Posterior vena cava (tissue), 2 donors: ENCODE results near the gene CBLC. TPM values are rescaled to one million over a fixed set of nuclear protein-coding genes. Genes with fewer than 3 reads are reported as not detected.

ENCODE experiments used
- DNase-seq: peaks from one replicate; pipeline ENCODE4 v3.0.0-alpha.2; 2020; ENCODE audit warnings: low spot score
- intact Hi-C, 2 donors: fragments of 100-400 bp; cut with DNase I; formaldehyde crosslinking; loops; one replicate each; pipeline versions ENCODE4 v1.14.1 to v1.14.2; 2022 to 2023
- microRNA-seq, 2 donors: library from miRNA; unstranded; fragments of <30 nt; microRNA quantifications; one replicate each; pipeline ENCODE4 v1.2.0, GENCODE V29; 2020 to 2021; ENCODE audit warnings: borderline microRNAs expressed in 2 of 2
- total RNA-seq, 2 donors: library from RNA; stranded (reverse); fragmentation: NEBNext Ultra II Directional; extraction: Animal tissue kit (Norgen Biotek cat#: 25700); gene quantifications; one replicate each; pipeline ENCODE4 v1.2.1, GENCODE V29; 2021
- donor health status: DM: yes; HTN: yes; CAD: no.
- donor health status: DM: yes; HTN: yes; CAD: no.

The CBLC gene
- total RNA-seq, 2 donors from 2014 or later, result not detected

- intact Hi-C loops, result loop anchor here in 1 of 2 donors (5.0 kb wide), 1 partner anchor 34 kb away; the partner anchor contains the start of gene BCAM
- no peak for DNase-seq
These were observed 63.5 kb downstream of the CBLC start for GRCh38 chr19:44841231-44841630.

DNA sequence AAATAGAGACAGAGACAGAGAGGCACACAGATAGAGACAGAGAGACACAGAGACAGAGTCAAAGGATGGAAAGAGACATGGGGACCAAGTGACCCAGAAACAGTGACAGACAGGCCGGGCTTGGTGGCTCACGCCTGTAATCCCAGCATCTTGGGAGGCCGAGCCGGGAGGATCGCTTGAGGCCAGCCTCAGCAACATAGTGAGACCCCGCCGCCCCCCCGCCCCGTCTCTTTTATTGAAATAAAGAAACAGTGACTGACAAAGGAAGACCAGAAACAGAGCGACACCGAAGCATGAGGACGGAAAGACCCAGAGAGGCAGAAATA is 67.6 kb downstream of the CBLC start:
- intact Hi-C loops, result loop anchor here in 1 of 2 donors (2.0 to 5.0 kb wide), 2 partner anchors 46 to 47 kb away; partner anchors contain the start of gene TOMM40
- no peak for DNase-seq

DNA sequence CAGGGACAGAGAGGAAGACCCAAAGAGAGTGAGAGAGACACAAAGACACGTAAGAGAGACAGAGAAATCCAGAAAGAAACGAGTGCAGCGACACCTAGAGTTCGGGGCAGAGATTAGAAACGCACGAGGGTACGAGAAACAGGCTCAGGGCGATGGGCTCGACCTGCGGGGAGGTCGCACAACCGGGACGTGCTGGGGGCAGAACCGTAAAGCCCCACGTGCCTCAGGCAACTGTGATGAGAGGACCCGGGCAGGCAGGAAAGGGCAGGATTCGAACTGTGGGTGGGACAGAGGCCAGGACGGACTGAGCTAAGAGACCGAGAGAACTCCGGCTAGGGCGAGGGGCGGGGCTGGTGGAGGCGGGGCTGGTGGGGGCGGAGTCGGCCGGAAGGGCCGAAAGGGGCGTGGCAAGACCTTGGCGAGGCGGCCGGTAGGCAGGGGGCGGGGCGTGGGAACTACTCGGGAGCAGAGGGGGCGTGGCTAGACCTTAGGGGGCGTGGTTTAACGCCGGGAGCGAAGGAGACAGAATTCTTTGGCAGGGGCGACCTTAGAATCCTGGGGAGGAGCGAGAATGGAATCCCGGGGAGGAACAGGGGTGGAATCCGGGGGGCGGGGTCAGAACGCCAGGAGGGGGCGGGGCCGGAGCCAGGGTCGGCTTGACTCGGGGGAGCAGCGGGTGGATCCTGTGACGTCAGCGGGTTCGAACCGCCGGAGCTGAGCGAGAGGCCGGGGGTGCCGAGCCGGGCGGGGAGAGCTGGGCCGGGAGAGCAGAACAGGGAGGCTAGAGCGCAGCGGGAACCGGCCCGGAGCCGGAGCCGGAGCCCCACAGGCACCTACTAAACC is 68.1 kb downstream of the CBLC start, which contains the start of gene NECTIN2:
TSS of gene NECTIN2 (plus strand) at position 686 of the 843 bp plus-strand sequence. CDS start 229 bp downstream, outside the sequence.
- intact Hi-C loops, result loop anchor here in 1 of 2 donors (2.0 to 5.0 kb wide), 2 partner anchors 46 to 47 kb away; partner anchors contain the start of gene TOMM40
- peak; percentile 100 for DNase-seq

GRCh38 chr19:44846455-44847143 is 68.9 kb downstream of the CBLC start:
- intact Hi-C loops, result loop anchor here in 1 of 2 donors (5.0 kb wide), 1 partner anchor 46 kb away; the partner anchor contains the start of gene TOMM40
- no peak for DNase-seq

DNA sequence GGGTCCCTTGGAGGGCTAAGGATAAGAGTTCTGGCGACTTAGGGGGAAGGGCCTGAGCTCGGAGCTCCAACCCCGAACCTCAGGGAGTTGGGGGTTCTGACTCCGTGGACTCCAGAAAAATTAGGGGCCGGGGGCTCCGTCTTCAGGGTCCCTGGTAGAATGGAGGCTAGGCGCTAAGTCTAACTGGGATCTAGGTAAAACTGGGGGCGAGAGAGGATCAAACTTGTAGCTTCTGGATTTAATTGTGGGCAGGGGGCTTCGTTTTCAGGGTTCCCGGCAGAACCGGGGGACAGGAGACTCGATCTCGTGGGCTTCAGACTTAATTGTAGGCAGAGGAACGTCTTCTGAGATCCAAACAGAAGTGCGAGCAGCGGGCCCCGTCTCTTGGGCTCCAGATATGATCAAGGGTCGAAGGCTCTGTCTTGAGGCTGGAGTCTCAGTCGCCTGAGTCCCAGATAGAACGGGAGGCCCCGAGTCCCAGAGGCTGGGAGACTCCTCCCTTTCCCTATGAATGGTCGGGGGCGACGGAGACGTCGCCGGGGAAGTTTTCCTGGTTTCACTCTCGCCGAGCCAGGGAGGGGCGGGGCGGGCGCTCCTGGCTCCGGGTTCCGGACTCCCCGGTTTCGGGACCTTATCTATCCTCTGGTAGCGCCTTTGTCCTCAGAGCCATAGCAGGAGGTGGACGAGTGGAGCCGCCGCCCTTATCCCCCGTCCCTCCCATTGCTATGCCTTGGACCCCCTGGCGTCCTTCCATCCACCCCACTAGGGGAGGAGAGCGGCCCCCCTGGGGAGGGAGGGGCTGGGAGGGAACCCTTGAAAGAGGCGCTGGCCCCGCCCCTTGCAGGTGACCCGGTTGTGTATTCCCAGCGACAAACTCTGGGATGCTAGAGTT is 69.7 kb downstream of the CBLC start:
- intact Hi-C loops, result loop anchor here in 1 of 2 donors (5.0 kb wide), 1 partner anchor 45 kb away; the partner anchor contains the start of gene TOMM40
- DNase-seq, result peak; percentile 91

- intact Hi-C loops, result loop anchor here in 1 of 2 donors (5.0 kb wide), 1 partner anchor 44 kb away; the partner anchor contains the start of gene TOMM40
- DNase-seq, result no peak
These were observed 70.5 kb downstream of the CBLC start for GRCh38 chr19:44848036-44848811.

GRCh38 chr19:44848812-44849447 is 71.2 kb downstream of the CBLC start:
- DNase-seq, result no peak
- intact Hi-C loops, result loop anchor here in 1 of 2 donors (5.0 kb wide), 1 partner anchor 43 kb away; the partner anchor contains the start of gene TOMM40

Small RNA genes lying within 50 kb of the gene (microRNA-seq; reads per million reads assigned to microRNA genes)
- gene MIR8085, result 0 reads per million in 2 donors

Other genes starting within 250 kb of the CBLC start
- gene CEACAM20, start 248.2 kb upstream of the CBLC start, total RNA-seq, result not detected
- not detected for gene IGSF23, start 164.3 kb upstream of the CBLC start, total RNA-seq
- 10 to 100 TPM; 22.4 to 35.6 TPM for gene PVR, start 134.0 kb upstream of the CBLC start, total RNA-seq
- 1 to 10 TPM; 4.1 to 7.8 TPM for gene CEACAM19, start 106.4 kb upstream of the CBLC start, total RNA-seq
- not detected for gene CEACAM16, start 78.7 kb upstream of the CBLC start, total RNA-seq
- 10 to 100 TPM; 37.6 to 40.4 TPM for gene BCL3, start 29.2 kb upstream of the CBLC start, total RNA-seq
- 10 to 100 TPM; 49.6 to 53.8 TPM for gene BCAM, start 31.2 kb downstream of the CBLC start, total RNA-seq
- 10 to 100 TPM; 48.9 to 59.8 TPM for gene NECTIN2, start 68.4 kb downstream of the CBLC start, total RNA-seq
- gene TOMM40, start 113.4 kb downstream of the CBLC start, total RNA-seq, result 10 to 100 TPM; 27.8 to 29.9 TPM
- 10 to 100 TPM; 16.8 to 57.8 TPM for gene APOE, start 127.9 kb downstream of the CBLC start, total RNA-seq
- gene APOC1, start 136.7 kb downstream of the CBLC start, total RNA-seq, result 1 to 10 TPM; 3.0 to 4.3 TPM
- gene APOC4, start 164.3 kb downstream of the CBLC start, total RNA-seq, result not detected
- not detected for gene APOC2, start 168.2 kb downstream of the CBLC start, total RNA-seq
- gene CLPTM1, start 177.5 kb downstream of the CBLC start, total RNA-seq, result 10 to 100 TPM; 69.9 to 78.5 TPM
- 10 to 100 TPM; 14.3 to 22.7 TPM for gene RELB, start 223.6 kb downstream of the CBLC start, total RNA-seq